ENCODE measurements around the gene CYP19A1. TPM values are rescaled to one million over a fixed set of nuclear protein-coding genes. Genes with fewer than 3 reads are reported as not detected.
"Not testable (repeated sequence)": the region's sequence is repeated elsewhere in the genome, so short reads cannot be mapped to it uniquely, and the experiment has no call there.

CYP19A1 gene
- total RNA-seq, 1 donor from 2014 or later = 2.4 TPM

DNA sequence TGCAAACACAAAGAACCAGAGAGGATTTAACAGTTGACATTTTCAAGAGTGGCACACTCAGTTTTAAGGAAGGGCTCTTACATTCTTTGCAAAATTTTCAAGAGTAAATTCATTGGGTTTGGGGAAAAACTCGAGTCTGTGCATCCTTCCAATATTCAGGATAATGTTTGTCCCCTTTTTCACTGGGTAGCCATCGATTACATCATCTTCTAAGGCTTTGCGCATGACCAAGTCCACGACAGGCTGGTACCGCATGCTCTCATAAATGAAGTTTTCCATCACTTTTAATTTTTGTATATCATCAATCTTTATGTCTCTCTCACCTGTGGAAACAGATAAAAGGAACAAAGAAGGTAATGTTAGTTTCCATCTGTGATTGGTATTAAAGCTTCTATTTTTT lies 126.2 kb downstream of the CYP19A1 start:
- no peak for DNase-seq (ENCODE audit: low spot score)

- DNase-seq (ENCODE audit: low spot score) = no peak
Observed at GRCh38 chr15:51205050-51205975, 133.1 kb downstream of the CYP19A1 start.

DNA sequence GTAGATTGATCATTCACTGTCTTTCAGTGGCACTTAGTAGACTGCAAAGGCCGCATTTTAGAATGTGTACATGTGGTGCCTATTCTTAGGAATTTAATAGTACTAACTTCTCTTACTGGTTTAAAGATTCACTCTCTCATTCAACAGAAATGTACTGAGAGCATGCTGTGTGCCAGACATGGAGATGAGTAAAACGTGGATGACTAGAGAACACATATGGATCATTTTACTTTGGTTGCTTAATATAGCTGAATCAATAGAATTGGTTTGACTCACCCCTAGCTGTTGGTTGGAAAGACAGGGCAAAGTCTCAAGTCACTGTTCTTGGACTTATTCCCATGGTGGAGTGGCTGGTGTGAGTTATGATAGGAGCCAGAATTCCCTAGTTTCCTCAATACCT lies 134.6 kb downstream of the CYP19A1 start:
- no peak for DNase-seq (ENCODE audit: low spot score)

GRCh38 chr15:51202783-51203182 lies 135.6 kb downstream of the CYP19A1 start:
- no peak for DNase-seq (ENCODE audit: low spot score)

DNA sequence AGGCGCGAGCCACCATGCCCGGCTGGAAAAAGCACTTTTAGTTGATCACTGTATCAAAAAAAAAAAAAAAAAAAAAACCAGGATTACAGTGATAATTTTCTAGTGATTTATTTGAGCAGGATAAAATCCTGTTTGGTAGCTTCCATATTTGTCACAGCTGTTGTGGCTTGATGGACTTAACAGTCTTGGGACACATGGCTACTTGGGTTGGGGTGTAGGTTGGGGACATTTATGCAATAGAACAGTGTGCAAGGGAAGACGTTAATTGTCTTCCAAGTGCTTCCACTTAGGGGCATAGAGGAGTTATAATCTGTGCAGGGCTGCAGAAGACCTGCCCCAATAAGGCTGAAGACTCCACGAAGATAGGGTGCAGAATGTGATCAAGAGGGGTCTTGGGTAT lies 136.8 kb downstream of the CYP19A1 start:
- no peak for DNase-seq (ENCODE audit: low spot score)

DNA sequence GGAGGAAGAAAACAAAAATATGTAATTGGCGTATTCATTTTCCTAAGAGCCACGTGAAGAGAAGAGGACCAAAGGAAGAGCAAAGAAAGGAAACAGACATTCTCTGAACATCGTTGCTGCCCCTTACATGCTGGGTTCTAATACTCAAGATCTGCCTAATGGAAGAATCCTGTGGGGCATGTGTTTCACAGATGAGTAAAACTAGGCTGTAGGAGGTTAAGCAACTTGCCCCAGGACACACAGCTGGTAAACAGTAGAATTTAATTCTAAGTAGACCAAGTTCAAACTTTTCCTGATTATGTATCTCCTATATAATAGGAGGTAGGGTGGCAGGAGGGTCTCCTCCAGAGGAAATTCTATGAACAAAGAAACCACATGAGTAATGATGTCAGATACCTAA lies 137.6 kb downstream of the CYP19A1 start:
- no peak for DNase-seq (ENCODE audit: low spot score)

- no peak for DNase-seq (ENCODE audit: low spot score)
Observed at GRCh38 chr15:51199541-51199940, 138.9 kb downstream of the CYP19A1 start.

DNA sequence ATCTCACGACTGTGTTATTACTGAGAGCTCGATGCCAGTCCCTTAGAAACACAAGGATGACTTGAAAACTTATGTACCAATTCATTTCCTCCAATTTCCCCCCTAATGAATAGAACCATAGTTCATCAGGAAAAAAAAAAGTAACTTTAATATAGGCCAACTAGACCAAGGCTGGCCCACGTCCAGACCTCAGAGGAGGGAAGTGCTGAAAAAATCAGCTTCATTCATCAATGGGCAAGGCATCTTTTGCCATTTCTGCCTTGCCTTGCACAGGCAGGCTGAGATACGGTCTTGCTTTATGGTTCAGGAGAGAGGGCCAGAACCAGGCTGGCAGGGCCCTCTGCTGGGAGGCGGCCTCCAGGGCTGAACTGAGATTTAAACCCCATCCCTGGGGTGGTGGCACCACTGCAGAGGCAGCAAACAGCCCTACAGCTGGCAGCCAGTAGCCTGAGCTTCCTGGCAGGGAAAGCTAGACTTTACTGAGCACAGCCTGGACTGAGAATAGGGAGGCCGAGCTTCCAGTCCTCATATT lies 139.6 kb downstream of the CYP19A1 start:
- no peak for DNase-seq (ENCODE audit: low spot score)

- no peak for DNase-seq (ENCODE audit: low spot score)
Observed at GRCh38 chr15:51195459-51195858, 142.9 kb downstream of the CYP19A1 start.

- DNase-seq (ENCODE audit: low spot score) = no peak
Observed at GRCh38 chr15:51193979-51194378, 144.4 kb downstream of the CYP19A1 start.

DNA sequence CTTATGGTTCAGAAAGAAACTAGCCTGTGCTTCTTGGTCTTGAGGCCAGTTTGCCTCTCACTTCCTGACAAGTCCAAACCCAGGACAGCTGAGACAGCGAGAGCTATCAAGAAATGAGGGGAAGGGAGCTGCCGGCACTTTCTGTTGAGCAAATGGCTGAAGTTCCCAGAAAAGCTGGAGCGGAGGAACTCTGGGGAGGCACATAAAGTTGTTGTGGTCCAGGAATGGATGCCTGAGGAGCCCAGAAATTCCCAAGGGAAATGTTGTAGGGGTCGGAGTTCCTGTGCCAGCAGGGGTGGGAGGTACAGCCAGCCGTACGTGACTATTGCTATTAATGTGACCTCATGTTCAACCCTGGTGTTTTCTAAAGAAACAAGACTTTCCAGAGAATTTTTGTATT lies 144.9 kb downstream of the CYP19A1 start:
- DNase-seq (ENCODE audit: low spot score) = peak; percentile 12

DNA sequence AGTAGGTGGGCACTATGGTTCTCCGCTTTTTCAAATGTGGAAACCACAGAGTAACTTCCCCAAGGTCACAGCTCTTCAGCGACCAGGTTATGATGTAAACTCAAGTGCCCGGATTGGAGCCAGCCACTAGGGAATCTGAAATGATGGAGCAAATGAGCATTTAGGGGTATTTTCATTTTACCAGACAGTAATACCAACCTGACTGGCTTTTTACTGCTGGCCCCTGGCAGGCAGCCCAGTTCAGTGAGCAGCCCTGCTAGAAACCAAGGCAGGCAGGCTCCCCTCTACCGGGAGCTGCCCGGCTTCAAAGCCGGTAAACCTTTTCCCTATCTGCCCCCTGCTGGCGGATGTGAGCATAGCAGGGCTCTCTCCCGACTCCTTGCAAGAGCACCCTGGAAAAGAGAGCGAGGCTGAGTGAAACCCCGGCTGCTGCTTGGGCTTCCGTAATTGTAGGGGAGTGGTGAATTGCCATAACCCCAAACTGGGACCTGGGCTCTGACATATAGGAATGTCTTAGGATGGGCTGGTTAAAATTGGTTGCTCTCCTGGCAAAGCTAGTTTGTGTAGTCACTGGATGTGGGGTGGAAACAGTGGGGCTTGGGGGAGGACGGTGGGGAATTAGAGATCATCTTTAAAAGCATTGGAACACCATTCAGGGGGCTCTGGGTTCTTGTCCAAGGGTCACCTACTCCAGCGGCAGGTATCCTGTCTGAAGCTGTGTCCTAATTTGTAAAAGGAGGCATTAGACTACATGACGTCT lies 145.7 kb downstream of the CYP19A1 start:
- peak; percentile 85 for DNase-seq (ENCODE audit: low spot score)

GRCh38 chr15:51191766-51192165 lies 146.6 kb downstream of the CYP19A1 start:
- DNase-seq (ENCODE audit: low spot score) = no peak

- no peak for DNase-seq (ENCODE audit: low spot score)
Observed at GRCh38 chr15:51191072-51191670, 147.2 kb downstream of the CYP19A1 start.

DNA sequence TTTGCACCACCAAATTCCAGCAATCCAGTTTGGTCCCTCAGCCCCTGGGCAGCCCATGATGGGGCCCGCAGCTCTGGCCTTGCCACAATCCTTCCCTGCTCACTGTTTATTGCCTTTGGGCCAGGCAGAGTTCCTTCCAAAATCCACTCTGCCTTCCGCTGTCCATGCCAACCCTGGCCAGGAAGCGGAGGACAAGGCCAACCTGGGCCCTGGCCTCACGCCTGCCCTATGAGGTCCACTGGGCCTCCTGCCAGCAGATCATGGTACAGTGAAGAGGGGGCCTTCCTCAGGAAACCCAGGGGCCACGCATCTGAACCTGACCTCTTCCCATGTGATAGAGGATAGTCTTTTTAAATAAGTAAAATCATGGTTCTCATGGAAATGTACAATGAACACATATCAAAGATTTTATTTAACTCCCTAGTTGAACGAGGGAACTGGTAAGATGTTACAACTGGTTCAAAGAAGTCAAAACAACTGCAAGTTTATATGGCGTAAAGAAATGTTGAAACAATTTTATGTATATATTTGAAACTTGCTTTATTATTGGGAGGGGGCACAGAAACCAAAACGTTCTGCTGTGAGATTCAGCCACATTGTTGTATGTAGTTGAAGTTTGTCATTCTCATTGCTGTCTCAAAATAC lies 147.8 kb downstream of the CYP19A1 start:
- DNase-seq (ENCODE audit: low spot score) = no peak

- no peak for DNase-seq (ENCODE audit: low spot score)
Observed at GRCh38 chr15:51189669-51190385, 148.6 kb downstream of the CYP19A1 start.

- DNase-seq (ENCODE audit: low spot score) = not testable (repeated sequence)
Observed at GRCh38 chr15:51188791-51189190, 149.6 kb downstream of the CYP19A1 start.

- no peak for DNase-seq (ENCODE audit: low spot score)
Observed at GRCh38 chr15:51186891-51187290, 151.5 kb downstream of the CYP19A1 start.

- no peak for DNase-seq (ENCODE audit: low spot score)
Observed at GRCh38 chr15:51186181-51186705, 152.2 kb downstream of the CYP19A1 start.

All from umbilical cord (tissue), 2 donors.